C4-2B (cell line): ENCODE measurements around the gene ACOXL.

ENCODE experiments used
- H3K27ac ChIP-seq: fragments of 450-650 bp; 2 replicates; pipeline ENCODE4 v1.5.1; 2017
- CTCF ChIP-seq: fragments of 450-650 bp; conservative IDR thresholded peaks from 2 replicates; pipeline ENCODE4 v1.5.1; 2017; ENCODE audit warnings: mild to moderate bottlenecking
- ZFX ChIP-seq: fragments of 450-650 bp; IDR thresholded peaks from 2 replicates; pipeline ENCODE4 v1.6.1; 2017

Gene ACOXL

GRCh38 chr2:110979471-110980338 is 247.3 kb downstream of the ACOXL start:
- TF ChIP-seq ZFX (no peak), CTCF (no peak)
- no peak overlapping the region for H3K27ac ChIP-seq

- TF ChIP-seq CTCF (no peak), ZFX (no peak)
- no peak overlapping the region for H3K27ac ChIP-seq
Measured at GRCh38 chr2:110980339-110981062, 248.1 kb downstream of the ACOXL start.

GRCh38 chr2:110983133-110983532 is 250.8 kb downstream of the ACOXL start:
- no peak overlapping the region for H3K27ac ChIP-seq
- no peak for TF ChIP-seq CTCF
- TF ChIP-seq ZFX: no peak

GRCh38 chr2:110984694-110985490 is 252.5 kb downstream of the ACOXL start:
- H3K27ac ChIP-seq: 0 out of 2 replicates have a peak overlapping the region, but pooled peaks have one; percentile 28
- no peak for TF ChIP-seq CTCF
- TF ChIP-seq ZFX: no peak

GRCh38 chr2:110990440-110990839 is 258.1 kb downstream of the ACOXL start:
- TF ChIP-seq CTCF (no peak), ZFX (no peak)
- no peak overlapping the region for H3K27ac ChIP-seq

GRCh38 chr2:110991911-110992310 is 259.5 kb downstream of the ACOXL start:
- TF ChIP-seq CTCF (no peak), ZFX (no peak)
- H3K27ac ChIP-seq: no peak overlapping the region
